Hepatocyte (in vitro differentiated cells): ENCODE data around the gene CCSER2. TPM values are rescaled to one million over a fixed set of nuclear protein-coding genes. Genes with fewer than 3 reads are reported as not detected.

Experiments
- DNase-seq: peaks from one replicate; pipeline ENCODE4 v3.0.0-alpha.2; 2016; ENCODE audit warnings: low spot score
- H2AFZ ChIP-seq: fragments of 200-600 bp; sonication (generic); 2 replicates; pipeline ENCODE4 v1.6.0; 2016; ENCODE audit warnings: antibody characterized with exemption, mild to moderate bottlenecking
- H3K27ac ChIP-seq: fragments of 200-600 bp; sonication (generic); 2 replicates; pipeline ENCODE4 v1.5.1; 2016; ENCODE audit warnings: mild to moderate bottlenecking
- H3K27me3 ChIP-seq: fragments of 200-600 bp; sonication (generic); 2 replicates; pipeline ENCODE4 v1.6.1; 2016
- H3K36me3 ChIP-seq: fragments of 200-600 bp; sonication (generic); replicated peaks from 2 replicates; pipeline ENCODE4 v1.5.1; 2016; ENCODE audit warnings: low read depth; ENCODE audit not compliant: insufficient read depth
- H3K4me1 ChIP-seq: fragments of 200-600 bp; sonication (generic); 2 replicates; pipeline ENCODE4 v1.5.1; 2016; ENCODE audit warnings: mild to moderate bottlenecking, moderate library complexity; ENCODE audit not compliant: insufficient read depth
- H3K4me2 ChIP-seq: fragments of 200-600 bp; sonication (generic); 2 replicates; pipeline ENCODE4 v1.6.0; 2016
- H3K4me3 ChIP-seq: fragments of 200-600 bp; sonication (generic); 2 replicates; pipeline ENCODE4 v1.5.1; 2016; ENCODE audit warnings: mild to moderate bottlenecking
- H3K79me2 ChIP-seq: fragments of 200-600 bp; sonication (generic); 2 replicates; pipeline ENCODE4 v1.6.0; 2017; ENCODE audit warnings: mild to moderate bottlenecking
- H3K9me2 ChIP-seq: fragments of 200-600 bp; sonication (generic); replicated peaks from 2 replicates; pipeline ENCODE4 v1.6.0; 2017; ENCODE audit warnings: mild to moderate bottlenecking; ENCODE audit not compliant: insufficient read depth
- H3K9me3 ChIP-seq: fragments of 200-600 bp; sonication (generic); 2 replicates; pipeline ENCODE4 v1.5.1; 2016; ENCODE audit warnings: low read depth, mild to moderate bottlenecking
- H4K20me1 ChIP-seq: fragments of 200-600 bp; sonication (generic); 2 replicates; pipeline ENCODE4 v1.6.0; 2016; ENCODE audit warnings: mild to moderate bottlenecking; ENCODE audit not compliant: insufficient read depth, poor library complexity, severe bottlenecking
- EZH2 ChIP-seq: fragments of 200-600 bp; sonication (generic); IDR thresholded peaks from 2 replicates; pipeline ENCODE4 v1.6.1; 2016; ENCODE audit warnings: antibody characterized with exemption, mild to moderate bottlenecking, borderline replicate concordance
- EZH2phosphoT487 ChIP-seq: fragments of 200-600 bp; sonication (generic); IDR thresholded peaks from one replicate; pipeline ENCODE4 v1.6.1; 2018; ENCODE audit warnings: antibody characterized with exemption, mild to moderate bottlenecking, low read depth, moderate library complexity; ENCODE audit not compliant: unreplicated experiment, severe bottlenecking
- WGBS: methylation state at CpG from one replicate; pipeline ENCODE4 v1.1.6; 2016; ENCODE audit warnings: low lambda C conversion rate; ENCODE audit errors: missing lambda C conversion rate; 5-methylcytosine and 5-hydroxymethylcytosine counted together
- polyA plus RNA-seq: library from polyadenylated mRNA; unstranded; fragments of >200 nt; fragmentation: Nextera tagmentation; extraction: Ambion mirVana; gene quantifications from 2 replicates; pipeline ENCODE4 v1.2.1, GENCODE V29; 2016
- total RNA-seq: library from RNA; depleted of rRNA; stranded (reverse); fragments of >200 nt; gene quantifications from 2 replicates; pipeline ENCODE4 v1.2.3, GENCODE V29; 2014
- TF ChIP-seq, protein P1 (sequence below): fragments of 200-600 bp; sonication (generic); IDR thresholded peaks from 2 replicates; pipeline ENCODE4 v1.5.1; 2016; ENCODE audit warnings: antibody characterized with exemption, mild to moderate bottlenecking; ENCODE audit not compliant: poor library complexity

CCSER2 gene
- total and polyA plus RNA-seq, 2 experiments from 2014 or later: 36.5 to 39.7 TPM

DNA sequence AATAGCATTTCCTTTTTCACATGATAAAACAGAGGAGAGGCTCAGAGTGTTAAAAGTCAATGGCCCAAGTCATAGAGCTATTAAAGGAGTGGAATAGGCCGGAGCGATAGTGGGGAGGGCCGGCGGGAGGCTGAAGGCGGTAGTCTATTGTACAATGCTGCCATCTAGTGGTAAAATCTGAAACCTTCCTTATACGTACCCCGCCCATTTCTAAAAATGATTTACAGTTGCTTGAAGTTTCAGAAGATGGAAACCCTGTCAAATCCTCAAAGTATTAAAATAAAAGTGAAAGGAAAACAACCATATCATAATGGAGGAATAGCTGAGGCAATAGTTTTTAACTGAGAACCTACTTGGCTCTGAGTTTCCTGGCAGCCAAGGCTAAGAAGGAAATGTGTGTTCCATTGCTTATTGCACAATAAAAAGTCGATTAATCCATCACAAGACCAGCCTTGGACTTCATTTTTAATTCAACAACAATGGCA lies 209.1 kb downstream of the CCSER2 start:
- TF ChIP-seq, protein P1, sequence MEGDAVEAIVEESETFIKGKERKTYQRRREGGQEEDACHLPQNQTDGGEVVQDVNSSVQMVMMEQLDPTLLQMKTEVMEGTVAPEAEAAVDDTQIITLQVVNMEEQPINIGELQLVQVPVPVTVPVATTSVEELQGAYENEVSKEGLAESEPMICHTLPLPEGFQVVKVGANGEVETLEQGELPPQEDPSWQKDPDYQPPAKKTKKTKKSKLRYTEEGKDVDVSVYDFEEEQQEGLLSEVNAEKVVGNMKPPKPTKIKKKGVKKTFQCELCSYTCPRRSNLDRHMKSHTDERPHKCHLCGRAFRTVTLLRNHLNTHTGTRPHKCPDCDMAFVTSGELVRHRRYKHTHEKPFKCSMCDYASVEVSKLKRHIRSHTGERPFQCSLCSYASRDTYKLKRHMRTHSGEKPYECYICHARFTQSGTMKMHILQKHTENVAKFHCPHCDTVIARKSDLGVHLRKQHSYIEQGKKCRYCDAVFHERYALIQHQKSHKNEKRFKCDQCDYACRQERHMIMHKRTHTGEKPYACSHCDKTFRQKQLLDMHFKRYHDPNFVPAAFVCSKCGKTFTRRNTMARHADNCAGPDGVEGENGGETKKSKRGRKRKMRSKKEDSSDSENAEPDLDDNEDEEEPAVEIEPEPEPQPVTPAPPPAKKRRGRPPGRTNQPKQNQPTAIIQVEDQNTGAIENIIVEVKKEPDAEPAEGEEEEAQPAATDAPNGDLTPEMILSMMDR: peak; percentile 88
- TF ChIP-seq EZH2: no peak
- no peaks in the 10 kb centered on the region for H3K9me2 ChIP-seq
- WGBS: 15% methylated on average over 8 of the region's 8 CpGs
- peak; percentile 90 for DNase-seq
- no peaks in the 10 kb centered on the region for H3K36me3 ChIP-seq
- H3K27ac ChIP-seq: no peak overlapping the region
- no peak overlapping the region for H2AFZ ChIP-seq
- no peaks in the 10 kb centered on the region for H4K20me1 ChIP-seq
- peaks cover 5% of the 10 kb centered on the region for H3K27me3 ChIP-seq
- no peak overlapping the region for H3K4me2 ChIP-seq
- H3K9me3 ChIP-seq: no peaks in the 10 kb centered on the region
- no peaks in the 10 kb centered on the region for H3K4me1 ChIP-seq
- H3K4me3 ChIP-seq: no peak overlapping the region
- H3K79me2 ChIP-seq: no peaks in the 10 kb centered on the region

DNA sequence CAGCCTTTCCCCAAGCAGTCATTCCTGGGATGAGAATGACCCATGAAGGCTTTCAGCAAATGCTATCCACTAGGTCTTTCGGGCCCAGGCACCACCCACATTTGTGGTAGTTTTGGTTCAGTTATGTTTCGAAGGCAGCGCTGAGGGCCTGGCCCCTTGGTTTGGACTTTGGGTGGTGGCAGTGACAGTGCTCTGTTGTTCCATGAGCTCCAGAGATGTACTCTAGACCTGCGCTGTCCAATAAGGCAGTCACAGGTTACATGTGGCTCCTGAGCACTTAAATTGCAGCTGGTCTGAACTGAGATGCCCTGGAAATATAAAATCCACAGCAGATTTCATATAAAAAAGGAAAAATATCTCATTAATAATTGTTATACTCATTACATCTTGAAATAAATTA lies 209.6 kb downstream of the CCSER2 start:
- Histone ChIP-seq H3K4me3 (no peak overlapping the region), H3K79me2 (no peaks in the 10 kb centered on the region), H4K20me1 (no peaks in the 10 kb centered on the region), H3K4me1 (no peaks in the 10 kb centered on the region), H3K4me2 (no peak overlapping the region), H3K27ac (no peak overlapping the region), H3K27me3 (peaks cover 5% of the 10 kb centered on the region), H3K36me3 (no peaks in the 10 kb centered on the region), H3K9me3 (no peaks in the 10 kb centered on the region), H3K9me2 (no peaks in the 10 kb centered on the region), H2AFZ (no peak overlapping the region)
- 90% methylated on average over 4 of the region's 4 CpGs for WGBS
- TF ChIP-seq EZH2 (no peak), EZH2phosphoT487 (no peak)
- TF ChIP-seq, protein P1: no peak
- no peak for DNase-seq

DNA sequence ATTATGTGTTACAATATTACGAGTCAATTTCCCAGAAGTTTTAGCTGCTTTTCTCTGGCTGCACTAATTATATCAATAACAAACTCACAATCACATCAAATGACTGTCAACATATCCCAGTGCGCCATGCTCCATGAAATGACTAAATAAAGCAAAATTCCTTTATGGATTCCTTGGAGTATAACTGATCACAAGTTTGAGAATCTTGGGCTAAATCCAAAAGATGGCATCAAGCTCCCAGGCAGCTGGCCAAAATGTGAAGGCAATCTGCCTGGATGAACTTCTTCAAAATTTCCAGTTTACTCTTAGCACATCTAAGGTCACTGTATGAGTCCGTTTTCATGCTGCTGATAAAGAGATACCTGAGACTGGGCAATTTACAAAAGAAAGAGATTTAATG lies 210.8 kb downstream of the CCSER2 start:
- DNase-seq: no peak
- no peaks in the 10 kb centered on the region for H3K79me2 ChIP-seq
- H3K27ac ChIP-seq: no peak overlapping the region
- WGBS: 74% methylated on average over 3 of the region's 3 CpGs
- no peaks in the 10 kb centered on the region for H4K20me1 ChIP-seq
- no peak overlapping the region for H2AFZ ChIP-seq
- no peak overlapping the region for H3K4me2 ChIP-seq
- TF ChIP-seq EZH2phosphoT487: no peak
- no peak for TF ChIP-seq EZH2
- TF ChIP-seq, protein P1: no peak
- no peaks in the 10 kb centered on the region for H3K9me3 ChIP-seq
- H3K4me3 ChIP-seq: no peak overlapping the region
- H3K27me3 ChIP-seq: peaks cover 5% of the 10 kb centered on the region
- H3K36me3 ChIP-seq: no peaks in the 10 kb centered on the region
- no peaks in the 10 kb centered on the region for H3K4me1 ChIP-seq
- no peaks in the 10 kb centered on the region for H3K9me2 ChIP-seq
